IMR-90 (cell line): ENCODE results near the gene GSTK1. TPM values are rescaled to one million over a fixed set of nuclear protein-coding genes. Genes with fewer than 3 reads are reported as not detected.

Experiments
- ATAC-seq: fragments of 200-7000 bp; cut with Tn5 transposase; 2 replicates; pipeline ENCODE4 v1.9.1; 2020; ENCODE audit warnings: low read depth, mild to moderate bottlenecking, moderate library complexity
- BruUV-seq: library from RNA; stranded (reverse); fragments of 400-500 nt; replicated peaks from 2 replicates; lab custom pipeline; 2021; lab: Mats Ljungman, UMichigan
- CTCF ChIA-PET: fragments of 300-600 bp; formaldehyde crosslinking; extraction: SDS; loops from one replicate; lab custom pipeline; 2021; ENCODE audit warnings: antibody characterized with exemption; lab: Yijun Ruan, JAX
- POLR2A ChIA-PET: fragments of 300-600 bp; sonication (Branson Sonifier 250); formaldehyde crosslinking; loops from one replicate; lab custom pipeline; 2022; ENCODE audit warnings: antibody characterized with exemption; ENCODE audit not compliant: unreplicated experiment; lab: Charles Lee
- DNase-seq: peaks from one replicate; pipeline ENCODE4 v3.0.0; 2013
- H2AFZ ChIP-seq: replicated peaks from 2 replicates; pipeline ENCODE3; 2013; ENCODE audit warnings: low read length, mild to moderate bottlenecking; ENCODE audit not compliant: poor library complexity
- H2AK5ac ChIP-seq: 2 replicates; pipeline ENCODE4 v1.6.1; 2013; ENCODE audit warnings: low read depth, low read length, inconsistent platforms
- H2AK9ac ChIP-seq: replicated peaks from 2 replicates; pipeline ENCODE3; 2013; ENCODE audit warnings: mild to moderate bottlenecking, low read depth, low read length, moderate library complexity; ENCODE audit not compliant: poor library complexity
- H2BK120ac ChIP-seq: 2 replicates; pipeline ENCODE4 v1.6.1; 2013; ENCODE audit warnings: low read depth, low read length, inconsistent platforms
- H2BK15ac ChIP-seq: 3 replicates; pipeline ENCODE4 v1.6.1; 2013; ENCODE audit warnings: low read depth, low read length, inconsistent platforms
- H2BK20ac ChIP-seq: 2 replicates; pipeline ENCODE4 v1.6.1; 2013; ENCODE audit warnings: low read depth, mild to moderate bottlenecking, inconsistent platforms, low read length, moderate library complexity
- H2BK5ac ChIP-seq: 2 replicates; pipeline ENCODE4 v1.6.1; 2013; ENCODE audit warnings: mild to moderate bottlenecking, low read depth, low read length, inconsistent platforms; ENCODE audit not compliant: poor library complexity, severe bottlenecking
- H3K14ac ChIP-seq: replicated peaks from 2 replicates; pipeline ENCODE4 v1.6.1; 2013; ENCODE audit warnings: low read depth, low read length, inconsistent platforms
- H3K18ac ChIP-seq: 2 replicates; pipeline ENCODE4 v1.6.1; 2013; ENCODE audit warnings: low read depth, low read length, control low read depth
- H3K23ac ChIP-seq: 2 replicates; pipeline ENCODE4 v1.6.1; 2013; ENCODE audit warnings: low read depth, low read length, inconsistent platforms
- H3K27ac ChIP-seq: 2 replicates; pipeline ENCODE4 v1.5.1; 2013; ENCODE audit warnings: mild to moderate bottlenecking, control low read depth, low read length; ENCODE audit not compliant: insufficient read depth
- H3K27me3 ChIP-seq: 2 replicates; pipeline ENCODE4 v1.6.1; 2013; ENCODE audit warnings: low read length; ENCODE audit not compliant: control insufficient read depth, insufficient read depth
- H3K36me3 ChIP-seq: 2 replicates; pipeline ENCODE4 v1.6.1; 2013; ENCODE audit warnings: low read length, mixed read lengths; ENCODE audit not compliant: control insufficient read depth, insufficient read depth
- H3K4ac ChIP-seq: 2 replicates; pipeline ENCODE4 v1.6.1; 2013; ENCODE audit warnings: low read depth, low read length, inconsistent platforms
- H3K4me1 ChIP-seq: 2 replicates; pipeline ENCODE4 v1.6.1; 2013; ENCODE audit warnings: low read length, mixed read lengths; ENCODE audit not compliant: control insufficient read depth, insufficient read depth
- H3K4me2 ChIP-seq: 2 replicates; pipeline ENCODE4 v1.6.1; 2013; ENCODE audit warnings: low read depth, mild to moderate bottlenecking, control low read depth, low read length, moderate library complexity
- H3K4me3 ChIP-seq: 2 replicates; pipeline ENCODE4 v1.5.1; 2013; ENCODE audit warnings: low read depth, mild to moderate bottlenecking, control low read depth, low read length, moderate library complexity; ENCODE audit not compliant: insufficient read depth
- H3K56ac ChIP-seq: 2 replicates; pipeline ENCODE4 v1.6.1; 2013; ENCODE audit warnings: low read length, inconsistent platforms; ENCODE audit not compliant: insufficient read depth; ENCODE audit errors: extremely low read depth
- H3K79me1 ChIP-seq, 2 experiments: 2 replicates each; pipeline ENCODE4 v1.6.1; 2013; ENCODE audit warnings: low read length in 2 of 2, inconsistent platforms in 1 of 2, low read depth in 1 of 2
- H3K9ac ChIP-seq: 2 replicates; pipeline ENCODE4 v1.6.1; 2013; ENCODE audit warnings: low read depth, low read length, control low read depth
- H3K9me1 ChIP-seq: 2 replicates; pipeline ENCODE4 v1.6.1; 2013; ENCODE audit warnings: low read length, inconsistent platforms; ENCODE audit not compliant: insufficient read depth
- H3K9me3 ChIP-seq: 2 replicates; pipeline ENCODE4 v1.6.1; 2013; ENCODE audit warnings: low read length; ENCODE audit not compliant: control insufficient read depth, insufficient read depth
- H4K20me1 ChIP-seq: 2 replicates; pipeline ENCODE4 v1.6.1; 2013; ENCODE audit warnings: low read length, inconsistent platforms; ENCODE audit not compliant: insufficient read depth
- H4K5ac ChIP-seq: 2 replicates; pipeline ENCODE4 v1.6.1; 2013; ENCODE audit warnings: mild to moderate bottlenecking, low read depth, low read length, control low read depth
- H4K8ac ChIP-seq, 2 experiments: 2 replicates each; pipeline ENCODE4 v1.6.1; 2013; ENCODE audit warnings: low read depth in 2 of 2, low read length in 2 of 2, control low read depth in 1 of 2, inconsistent platforms in 1 of 2
- H4K91ac ChIP-seq: 2 replicates; pipeline ENCODE4 v1.6.1; 2013; ENCODE audit warnings: low read depth, low read length, inconsistent platforms; ENCODE audit not compliant: insufficient read depth
- BHLHE40 ChIP-seq: fragments of 150-350 bp; IDR thresholded peaks from 2 replicates; pipeline ENCODE4 v1.6.1; 2016; ENCODE audit warnings: mild to moderate bottlenecking, low read depth, low read length
- CEBPB ChIP-seq: IDR thresholded peaks from 2 replicates; pipeline ENCODE4 v1.6.1; 2012; ENCODE audit warnings: low read depth, low read length, improper control_type of control experiment
- CHD1 ChIP-seq: IDR thresholded peaks from 2 replicates; pipeline ENCODE4 v1.6.1; 2012; ENCODE audit warnings: low read depth, low read length, improper control_type of control experiment
- CTCF ChIP-seq: conservative IDR thresholded peaks from 2 replicates; pipeline ENCODE4 v1.5.1; 2012; ENCODE audit warnings: mild to moderate bottlenecking, low read depth, low read length, improper control_type of control experiment
- FOS ChIP-seq: fragments of 150-350 bp; IDR thresholded peaks from 2 replicates; pipeline ENCODE4 v1.6.1; 2016; ENCODE audit warnings: low read depth, low read length
- MAFK ChIP-seq: IDR thresholded peaks from 2 replicates; pipeline ENCODE4 v1.6.1; 2012; ENCODE audit warnings: low read depth, low read length, improper control_type of control experiment
- MAZ ChIP-seq: IDR thresholded peaks from 2 replicates; pipeline ENCODE4 v1.6.1; 2012; ENCODE audit warnings: low read depth, mild to moderate bottlenecking, low read length, improper control_type of control experiment, moderate library complexity, borderline replicate concordance
- MXI1 ChIP-seq: IDR thresholded peaks from 2 replicates; pipeline ENCODE4 v1.6.1; 2012; ENCODE audit warnings: low read depth, mild to moderate bottlenecking, low read length, moderate library complexity, borderline replicate concordance
- NFE2L2 ChIP-seq: fragments of 150-350 bp; IDR thresholded peaks from 2 replicates; pipeline ENCODE4 v1.6.1; 2016; ENCODE audit warnings: low read depth, mild to moderate bottlenecking, low read length
- POLR2A ChIP-seq: IDR thresholded peaks from 2 replicates; pipeline ENCODE4 v1.6.1; 2012; ENCODE audit warnings: mild to moderate bottlenecking, low read depth, low read length
- RCOR1 ChIP-seq: IDR thresholded peaks from 2 replicates; pipeline ENCODE4 v1.6.1; 2012; ENCODE audit warnings: mild to moderate bottlenecking, low read length, improper control_type of control experiment; ENCODE audit not compliant: insufficient replicate concordance
- SMC3 ChIP-seq: fragments of 150-350 bp; IDR thresholded peaks from 2 replicates; pipeline ENCODE4 v1.6.1; 2016; ENCODE audit warnings: low read depth, mild to moderate bottlenecking, antibody characterized with exemption, low read length, moderate library complexity
- WGBS, 2 experiments: methylation state at CpG; one replicate each; pipeline versions ENCODE4 v1.1.5 to v1.1.7; 2013; ENCODE audit warnings: missing lambda C conversion rate in 2 of 2; ENCODE audit not compliant: insufficient read length in 1 of 2; ENCODE audit errors: extremely low coverage in 2 of 2; 5-methylcytosine and 5-hydroxymethylcytosine counted together
- dilution Hi-C: fragments of 300-500 bp; cut with HindIII; formaldehyde crosslinking; loops from one replicate; pipeline ENCODE4 v1.14.3; 2018; ENCODE audit warnings: low sequenced_read_pairs; ENCODE audit not compliant: unreplicated experiment
- in situ Hi-C: fragments of 300-500 bp; cut with MboI; formaldehyde crosslinking; loops from 3 replicates; pipeline ENCODE4 v1.14.3; 2019; ENCODE audit warnings: low sequenced_read_pairs, inconsistent platforms, mixed read lengths
- intact Hi-C: fragments of 100-400 bp; cut with micrococcal nuclease; formaldehyde crosslinking; loops from 2 replicates; pipeline ENCODE4 v1.10.0; 2022
- polyA plus RNA-seq, 3 experiments: library from polyadenylated mRNA; depleted of rRNA; stranded (reverse); fragments of >200 nt; gene quantifications; 2 replicates each; pipeline ENCODE4 v1.2.3, GENCODE V29; 2012; ENCODE audit warnings: low replicate concordance in 1 of 3
- total RNA-seq: library from RNA; depleted of rRNA; stranded (reverse); fragments of >200 nt; gene quantifications from 2 replicates; pipeline ENCODE4 v1.2.3, GENCODE V29; 2012

GSTK1 gene
- total and polyA plus RNA-seq, 2 of the 4 experiments (the other 2 are of a cell fraction), result 64.9 to 111 TPM

- ChIA-PET CTCF (interaction anchor here (0.6 kb wide), 1 partner anchor 48 kb away, joined by 3 read pairs; no protein-coding TSS in a partner anchor), POLR2A (no interaction called here)
- Histone ChIP-seq H4K20me1 (no peaks in the 10 kb centered on the region), H2AFZ (no peak overlapping the region), H2AK5ac (no peak overlapping the region), H3K27me3 (peaks cover 11% of the 10 kb centered on the region), H2BK20ac (no peak overlapping the region), H4K8ac (no peak overlapping the region), H2AK9ac (no peak overlapping the region), H3K4ac (no peak overlapping the region), H2BK15ac (no peak overlapping the region), H3K9ac (no peak overlapping the region), H3K14ac (no peak overlapping the region), H2BK5ac (no peak overlapping the region), H3K27ac (no peak overlapping the region), H3K4me1 (peaks cover 4% of the 10 kb centered on the region; the same call in 1 of the 2 replicates), H3K18ac (no peak overlapping the region), H2BK120ac (no peak overlapping the region), H3K56ac (no peak overlapping the region), H3K4me2 (no peak overlapping the region), H3K36me3 (no peaks in the 10 kb centered on the region), H4K5ac (no peak overlapping the region), H3K4me3 (no peak overlapping the region), H3K9me3 (no peaks in the 10 kb centered on the region), H3K23ac (no peak overlapping the region), H3K79me1 (no peaks in the 10 kb centered on the region), H3K9me1 (no peaks in the 10 kb centered on the region), H4K91ac (no peak overlapping the region)
- dilution Hi-C loops (no loop called here), in situ Hi-C loops (no loop called here), intact Hi-C loops (loop anchor here (5.0 kb wide), 1 partner anchor 139 kb away; the partner anchor contains the start of gene ZYX)
- TF ChIP-seq CEBPB, result no peak
- no peak for TF ChIP-seq MAZ
- TF ChIP-seq POLR2A, result no peak
- no peak for TF ChIP-seq RCOR1
- no peak for TF ChIP-seq BHLHE40
- TF ChIP-seq CTCF, result no peak
- TF ChIP-seq CHD1, result no peak
- no peak for TF ChIP-seq NFE2L2
- TF ChIP-seq SMC3, result no peak
- TF ChIP-seq MXI1, result no peak
- no peak for TF ChIP-seq MAFK
- no peak for TF ChIP-seq FOS
- no peak for DNase-seq
- no CpG with 5 or more reads among the region's 7 CpGs for whole genome bisulfite sequencing, 2 experiments
- no peak for ATAC-seq
- no TSS peak for BruUV-seq
These were observed 20.1 kb upstream of the GSTK1 start for GRCh38 chr7:143243111-143243510.
